Central memory CD8-positive, alpha-beta T cell (primary cell): Measurements from ENCODE around the gene HRH1.
"Not testable (repeated sequence)": the region's sequence is repeated elsewhere in the genome, so short reads cannot be mapped to it uniquely, and the experiment has no call there.

Experiments used
- ATAC-seq: fragments of 150-1000 bp; cut with Tn5 transposase; replicated peaks from 2 replicates; pipeline ENCODE4 v1.10.0; 2022; ENCODE audit warnings: mild to moderate bottlenecking, moderate FRiP score, moderate number of reproducible peaks; ENCODE audit not compliant: poor library complexity, severe bottlenecking; ENCODE audit errors: extremely low read depth
- DNase-seq, 2 donors: peaks; one replicate each; pipeline ENCODE4 v3.0.0; 2021; ENCODE audit warnings: low spot score in 2 of 2
- H3K27ac Mint-ChIP-seq: one replicate; pipeline ENCODE4 v1.8.0; 2022; ENCODE audit warnings: low read depth, mild to moderate bottlenecking, moderate library complexity, mixed read lengths
- H3K27me3 Mint-ChIP-seq: one replicate; pipeline ENCODE4 v1.8.0; 2022; ENCODE audit warnings: mixed read lengths
- H3K36me3 Mint-ChIP-seq: one replicate; pipeline ENCODE4 v1.8.0; 2022; ENCODE audit warnings: mild to moderate bottlenecking, moderate library complexity, mixed read lengths; ENCODE audit not compliant: insufficient read depth
- H3K4me1 Mint-ChIP-seq: one replicate; pipeline ENCODE4 v1.8.0; 2022; ENCODE audit warnings: mixed read lengths
- H3K4me3 Mint-ChIP-seq: one replicate; pipeline ENCODE4 v1.8.0; 2022; ENCODE audit warnings: mild to moderate bottlenecking, moderate library complexity, mixed read lengths
- H3K9me3 Mint-ChIP-seq: one replicate; pipeline ENCODE4 v1.8.0; 2022; ENCODE audit warnings: mixed read lengths

Gene HRH1

GRCh38 chr3:11245276-11245675, 91.0 kb downstream of the HRH1 start:
- Mint-ChIP-seq H3K36me3 (no peaks in the 10 kb centered on the region), H3K27ac (no peak overlapping the region), H3K9me3 (no peaks in the 10 kb centered on the region), H3K27me3 (no peaks in the 10 kb centered on the region), H3K4me3 (no peak overlapping the region), H3K4me1 (no peaks in the 10 kb centered on the region)
- DNase-seq (no peak), ATAC-seq (no peak)

DNA sequence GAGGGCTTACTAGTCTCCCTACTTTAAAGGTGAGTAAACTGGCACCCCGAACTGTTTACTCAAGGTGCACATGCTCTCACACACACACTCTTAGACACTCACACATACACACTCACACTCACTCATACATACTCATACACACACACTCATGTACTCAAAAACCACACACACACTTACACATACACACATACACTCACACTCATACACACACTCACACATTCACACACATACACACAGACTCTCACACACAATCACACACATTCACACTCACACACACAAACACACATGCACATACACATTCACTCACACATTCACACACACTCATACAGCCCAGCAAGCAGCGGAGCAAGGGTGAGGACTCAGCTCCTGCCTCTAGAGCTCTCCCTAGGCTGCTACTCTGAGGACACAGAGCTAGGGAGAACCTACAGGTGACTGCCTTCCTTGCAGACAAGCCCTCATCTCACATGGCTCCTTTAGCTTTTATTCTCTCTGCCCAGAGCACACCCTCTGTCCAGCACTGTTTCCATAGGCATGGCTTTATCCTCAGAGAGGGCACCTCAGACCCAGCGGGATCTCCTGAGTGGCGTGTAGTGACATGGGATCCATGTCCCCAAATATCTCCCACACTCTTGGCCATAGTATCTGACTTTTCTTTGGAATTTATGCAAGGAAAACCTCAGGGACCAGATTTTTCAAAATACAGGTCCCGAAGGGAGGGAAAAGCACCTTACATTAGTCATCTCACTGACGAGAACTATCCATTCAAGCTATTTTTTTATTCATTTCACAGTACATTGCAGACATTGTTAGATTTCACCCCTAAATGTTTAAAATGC, 91.8 kb downstream of the HRH1 start:
- Mint-ChIP-seq H3K4me1 (no peaks in the 10 kb centered on the region), H3K4me3 (no peak overlapping the region), H3K36me3 (no peaks in the 10 kb centered on the region), H3K9me3 (no peaks in the 10 kb centered on the region), H3K27ac (no peak overlapping the region), H3K27me3 (no peaks in the 10 kb centered on the region)
- no peak for DNase-seq
- ATAC-seq: no peak

- ATAC-seq (no peak), DNase-seq (no peak)
- Mint-ChIP-seq H3K27ac (no peak overlapping the region), H3K9me3 (no peaks in the 10 kb centered on the region), H3K27me3 (no peaks in the 10 kb centered on the region), H3K4me3 (no peak overlapping the region), H3K36me3 (no peaks in the 10 kb centered on the region), H3K4me1 (no peaks in the 10 kb centered on the region)
Measured at GRCh38 chr3:11246663-11246970, 92.3 kb downstream of the HRH1 start.

- Mint-ChIP-seq H3K27me3 (no peaks in the 10 kb centered on the region), H3K4me3 (no peak overlapping the region), H3K36me3 (no peaks in the 10 kb centered on the region), H3K27ac (no peak overlapping the region), H3K9me3 (no peaks in the 10 kb centered on the region), H3K4me1 (no peaks in the 10 kb centered on the region)
- DNase-seq: no peak
- no peak for ATAC-seq
Measured at GRCh38 chr3:11247362-11247761, 93.1 kb downstream of the HRH1 start.

GRCh38 chr3:11248596-11248995, 94.3 kb downstream of the HRH1 start:
- DNase-seq: no peak
- H3K36me3 Mint-ChIP-seq: no peaks in the 10 kb centered on the region
- peaks cover 7% of the 10 kb centered on the region for H3K27me3 Mint-ChIP-seq

DNA sequence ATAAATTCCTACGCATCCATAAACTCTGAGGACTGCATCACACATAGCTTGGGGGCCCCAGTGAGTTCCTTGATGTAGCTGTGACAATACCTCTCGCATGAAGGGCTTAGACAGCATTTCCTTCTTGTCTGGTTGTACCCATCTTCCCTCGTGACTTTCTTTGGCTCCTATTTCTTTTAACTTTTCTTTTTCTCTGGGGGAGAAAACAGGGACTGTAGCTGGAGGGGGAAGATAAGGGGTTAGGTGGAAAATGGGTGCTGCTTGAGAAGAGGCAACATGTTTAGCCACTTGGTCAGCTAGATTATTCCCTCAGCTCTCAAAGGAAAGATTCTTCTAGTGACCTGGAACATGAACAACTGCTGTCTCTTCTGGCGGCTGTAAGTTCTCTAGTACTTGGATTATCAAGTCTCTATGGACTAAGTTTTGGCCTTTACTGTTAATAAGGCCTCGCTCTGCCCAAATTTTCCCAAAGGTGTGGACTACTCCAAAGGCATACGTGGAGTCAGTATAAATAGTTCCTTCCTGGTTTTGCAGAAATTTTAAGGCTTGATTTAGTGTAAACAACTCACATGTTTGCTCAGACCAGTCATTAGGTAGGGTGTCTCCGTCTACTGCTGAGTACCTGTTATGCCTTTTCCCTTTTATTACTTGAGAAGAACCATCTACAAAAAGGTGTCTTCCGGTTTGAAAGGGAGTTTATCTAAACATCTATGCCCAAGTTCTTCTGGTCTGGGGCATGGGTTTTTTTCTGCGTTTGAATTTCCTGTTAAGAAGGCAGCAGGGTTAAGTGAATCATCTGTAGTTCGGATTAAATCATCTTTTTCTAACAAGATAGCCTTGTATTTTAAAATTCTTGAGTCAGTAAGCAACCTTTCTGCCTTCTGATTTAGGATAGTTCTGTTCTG, 96.9 kb downstream of the HRH1 start:
- ATAC-seq: no peak
- no peak overlapping the region for H3K4me3 Mint-ChIP-seq
- H3K27me3 Mint-ChIP-seq: peaks cover 32% of the 10 kb centered on the region
- no peaks in the 10 kb centered on the region for H3K36me3 Mint-ChIP-seq
- H3K9me3 Mint-ChIP-seq: no peaks in the 10 kb centered on the region
- H3K27ac Mint-ChIP-seq: no peak overlapping the region
- H3K4me1 Mint-ChIP-seq: no peaks in the 10 kb centered on the region
- DNase-seq: no peak

More at GRCh38 chr3:11248596-11248995, 94.3 kb downstream of the HRH1 start:
- Mint-ChIP-seq H3K4me3 (no peak overlapping the region), H3K9me3 (no peaks in the 10 kb centered on the region), H3K4me1 (no peaks in the 10 kb centered on the region), H3K27ac (no peak overlapping the region)
- ATAC-seq: no peak

GRCh38 chr3:11251807-11252176, 97.5 kb downstream of the HRH1 start:
- ATAC-seq: no peak
- no peaks in the 10 kb centered on the region for H3K4me1 Mint-ChIP-seq
- H3K27ac Mint-ChIP-seq: no peak overlapping the region
- H3K9me3 Mint-ChIP-seq: no peaks in the 10 kb centered on the region
- no peaks in the 10 kb centered on the region for H3K36me3 Mint-ChIP-seq
- H3K4me3 Mint-ChIP-seq: no peak overlapping the region
- H3K27me3 Mint-ChIP-seq: peaks cover 34% of the 10 kb centered on the region
- DNase-seq: no peak

DNA sequence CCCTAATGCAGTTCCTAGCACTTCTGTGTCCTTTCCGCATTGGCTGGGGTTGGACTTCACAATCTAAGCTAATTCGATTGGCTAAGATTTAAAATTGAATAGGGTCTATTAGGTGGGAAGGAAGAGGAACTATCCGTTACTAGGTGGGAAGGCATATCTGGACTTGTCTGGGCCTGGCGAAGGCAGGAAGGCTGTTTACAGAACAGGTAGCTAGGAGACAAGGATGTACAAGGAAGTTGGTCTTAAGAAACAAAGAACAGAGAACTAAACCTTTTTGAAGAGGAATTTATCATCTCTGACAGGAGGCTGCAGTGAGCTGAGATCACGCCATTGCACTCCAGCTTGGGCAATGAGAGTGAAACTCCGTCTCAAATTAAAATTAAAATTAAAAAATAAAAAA, 100.6 kb downstream of the HRH1 start:
- peaks cover 42% of the 10 kb centered on the region for H3K27me3 Mint-ChIP-seq
- no peak for DNase-seq

GRCh38 chr3:11255537-11255936, 101.2 kb downstream of the HRH1 start:
- H3K4me1 Mint-ChIP-seq, H3K27ac Mint-ChIP-seq, ATAC-seq, DNase-seq, H3K9me3 Mint-ChIP-seq, H3K36me3 Mint-ChIP-seq, H3K4me3 Mint-ChIP-seq: not testable (repeated sequence)
- H3K27me3 Mint-ChIP-seq: peaks cover 42% of the 10 kb centered on the region

More for the DNA sequence above, 100.6 kb downstream of the HRH1 start:
- H3K36me3 Mint-ChIP-seq: no peaks in the 10 kb centered on the region
- no peak overlapping the region for H3K27ac Mint-ChIP-seq
- no peaks in the 10 kb centered on the region for H3K4me1 Mint-ChIP-seq
- ATAC-seq: no peak
- no peaks in the 10 kb centered on the region for H3K9me3 Mint-ChIP-seq
- H3K4me3 Mint-ChIP-seq: no peak overlapping the region

DNA sequence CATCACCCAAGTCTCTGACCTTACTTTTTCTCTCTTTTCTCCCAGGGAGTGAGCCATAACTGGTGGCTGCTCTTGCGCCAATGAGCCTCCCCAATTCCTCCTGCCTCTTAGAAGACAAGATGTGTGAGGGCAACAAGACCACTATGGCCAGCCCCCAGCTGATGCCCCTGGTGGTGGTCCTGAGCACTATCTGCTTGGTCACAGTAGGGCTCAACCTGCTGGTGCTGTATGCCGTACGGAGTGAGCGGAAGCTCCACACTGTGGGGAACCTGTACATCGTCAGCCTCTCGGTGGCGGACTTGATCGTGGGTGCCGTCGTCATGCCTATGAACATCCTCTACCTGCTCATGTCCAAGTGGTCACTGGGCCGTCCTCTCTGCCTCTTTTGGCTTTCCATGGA, 104.7 kb downstream of the HRH1 start:
- Mint-ChIP-seq H3K9me3 (no peaks in the 10 kb centered on the region), H3K4me3 (no peak overlapping the region), H3K36me3 (peaks cover 2% of the 10 kb centered on the region), H3K4me1 (no peaks in the 10 kb centered on the region), H3K27ac (no peak overlapping the region), H3K27me3 (peaks cover 35% of the 10 kb centered on the region)
- DNase-seq: no peak
- no peak for ATAC-seq

DNA sequence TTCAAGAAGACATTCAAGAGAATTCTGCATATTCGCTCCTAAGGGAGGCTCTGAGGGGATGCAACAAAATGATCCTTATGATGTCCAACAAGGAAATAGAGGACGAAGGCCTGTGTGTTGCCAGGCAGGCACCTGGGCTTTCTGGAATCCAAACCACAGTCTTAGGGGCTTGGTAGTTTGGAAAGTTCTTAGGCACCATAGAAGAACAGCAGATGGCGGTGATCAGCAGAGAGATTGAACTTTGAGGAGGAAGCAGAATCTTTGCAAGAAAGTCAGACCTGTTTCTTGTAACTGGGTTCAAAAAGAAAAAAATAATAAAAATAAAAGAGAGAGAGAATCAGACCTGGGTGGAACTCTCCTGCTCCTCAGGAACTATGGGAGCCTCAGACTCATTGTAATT, 106.2 kb downstream of the HRH1 start:
- Mint-ChIP-seq H3K27me3 (peaks cover 35% of the 10 kb centered on the region), H3K4me3 (no peak overlapping the region), H3K9me3 (no peaks in the 10 kb centered on the region), H3K27ac (no peak overlapping the region), H3K36me3 (peaks cover 2% of the 10 kb centered on the region), H3K4me1 (no peaks in the 10 kb centered on the region)
- DNase-seq (no peak), ATAC-seq (no peak)

GRCh38 chr3:11269007-11269406, 114.7 kb downstream of the HRH1 start:
- peaks cover 13% of the 10 kb centered on the region for H3K36me3 Mint-ChIP-seq

More at GRCh38 chr3:11269007-11269406, 114.7 kb downstream of the HRH1 start:
- Mint-ChIP-seq H3K4me1 (peaks cover 21% of the 10 kb centered on the region), H3K4me3 (no peak overlapping the region), H3K27me3 (peaks cover 29% of the 10 kb centered on the region), H3K9me3 (no peaks in the 10 kb centered on the region), H3K27ac (no peak overlapping the region)
- DNase-seq (no peak), ATAC-seq (no peak)
